CD8-positive, alpha-beta memory T cell (primary cell): ENCODE measurements around the gene CTDSPL. TPM values are rescaled to one million over a fixed set of nuclear protein-coding genes. Genes with fewer than 3 reads are reported as not detected.

Source experiments
- CTCF ChIA-PET: fragments of 350-600 bp; sonication (Branson Sonifier 250); formaldehyde crosslinking; loops from one replicate; lab custom pipeline; 2021; ENCODE audit warnings: antibody characterized with exemption; lab: Charles Lee
- POLR2A ChIA-PET: fragments of 350-600 bp; sonication (Branson Sonifier 250); formaldehyde crosslinking; loops from one replicate; lab custom pipeline; 2021; ENCODE audit warnings: antibody characterized with exemption; lab: Charles Lee
- DNase-seq, 5 donors: peaks; one replicate each; pipeline versions ENCODE4 v3.0.0 to v3.0.0-alpha.2; 2020 to 2022; ENCODE audit warnings: mixed read lengths in 1 of 5
- H3K27ac ChIP-seq: one replicate; pipeline ENCODE4 v1.7.0; 2013; ENCODE audit warnings: low read depth, mild to moderate bottlenecking, low read length, moderate library complexity
- H3K27me3 ChIP-seq: 2 replicates; pipeline ENCODE4 v1.7.0; 2013; ENCODE audit warnings: low read length, mild to moderate bottlenecking; ENCODE audit not compliant: insufficient read depth, poor library complexity, severe bottlenecking
- H3K36me3 ChIP-seq: 2 replicates; pipeline ENCODE4 v1.7.0; 2013; ENCODE audit warnings: mild to moderate bottlenecking, low read length, moderate library complexity; ENCODE audit not compliant: insufficient read depth
- H3K4me1 ChIP-seq: 2 replicates; pipeline ENCODE4 v1.7.0; 2013; ENCODE audit warnings: mild to moderate bottlenecking, low read length, moderate library complexity; ENCODE audit not compliant: insufficient read depth
- H3K4me3 ChIP-seq: 2 replicates; pipeline ENCODE4 v1.7.0; 2013; ENCODE audit warnings: mild to moderate bottlenecking, low read length
- H3K9me3 ChIP-seq: 2 replicates; pipeline ENCODE4 v1.7.0; 2013; ENCODE audit warnings: mild to moderate bottlenecking, low read length
- H3K27ac Mint-ChIP-seq, 8 donors: one replicate each; pipeline ENCODE4 v1.8.0; 2020 to 2021; ENCODE audit warnings: mixed read lengths in 8 of 8, mild to moderate bottlenecking in 6 of 8, inconsistent platforms in 3 of 8, moderate library complexity in 3 of 8
- H3K27me3 Mint-ChIP-seq, 2 donors: one replicate each; pipeline ENCODE4 v1.8.0; 2020 to 2021; ENCODE audit warnings: mixed read lengths in 2 of 2, mild to moderate bottlenecking in 1 of 2, moderate library complexity in 1 of 2
- H3K36me3 Mint-ChIP-seq, 3 donors: one replicate each; pipeline ENCODE4 v1.8.0; 2020 to 2021; ENCODE audit warnings: mixed read lengths in 3 of 3, inconsistent platforms in 1 of 3, mild to moderate bottlenecking in 1 of 3
- H3K4me1 Mint-ChIP-seq, 3 donors: one replicate each; pipeline ENCODE4 v1.8.0; 2020 to 2021; ENCODE audit warnings: mixed read lengths in 3 of 3, inconsistent platforms in 1 of 3, mild to moderate bottlenecking in 1 of 3
- H3K4me3 Mint-ChIP-seq, 7 donors: one replicate each; pipeline ENCODE4 v1.8.0; 2020 to 2021; ENCODE audit warnings: mixed read lengths in 7 of 7, mild to moderate bottlenecking in 6 of 7, moderate library complexity in 4 of 7, inconsistent platforms in 2 of 7
- H3K9me3 Mint-ChIP-seq, 5 donors: one replicate each; pipeline ENCODE4 v1.8.0; 2020 to 2022; ENCODE audit warnings: mixed read lengths in 5 of 5, mild to moderate bottlenecking in 3 of 5, moderate library complexity in 2 of 5, inconsistent platforms in 1 of 5
- polyA plus RNA-seq: library from polyadenylated mRNA; unstranded; fragments of 300-500 nt; fragmentation: Illumina TruSeq; gene quantifications from one replicate; pipeline ENCODE4 v1.2.3, GENCODE V29; 2021
- total RNA-seq, 2 experiments: library from RNA; stranded (reverse); gene quantifications; one replicate each; pipeline ENCODE4 v1.2.3, GENCODE V29; 2021

Gene CTDSPL
- total and polyA plus RNA-seq, 3 experiments from 2014 or later = 0.74 to 0.84 TPM; not detected in 1

- H3K27ac Mint-ChIP-seq = peak overlapping the region in 4 of 8 donors; percentile 15 to 47 (median 22)
- no peaks in the 10 kb centered on the region for H3K9me3 ChIP-seq
- ChIA-PET POLR2A (no interaction called here), CTCF (interaction anchor here (1.1 to 2.0 kb wide), 2 partner anchors 10 to 19 kb away, joined by 3 to 6 read pairs; no protein-coding TSS in a partner anchor)
- H3K4me1 ChIP-seq = peaks cover 25% of the 10 kb centered on the region
- H3K9me3 Mint-ChIP-seq = no peaks in the 10 kb centered on the region
- no peaks in the 10 kb centered on the region for H3K36me3 ChIP-seq
- H3K27ac ChIP-seq = no peak overlapping the region
- peak overlapping the region; percentile 25 for H3K4me3 ChIP-seq
- H3K27me3 Mint-ChIP-seq = no peaks in the 10 kb centered on the region
- no peaks in the 10 kb centered on the region for H3K27me3 ChIP-seq
- H3K4me1 Mint-ChIP-seq = peaks cover 9 to 12% (median 11%) of the 10 kb centered on the region in 3 donors
- no peak for DNase-seq
- no peak overlapping the region for H3K4me3 Mint-ChIP-seq
- H3K36me3 Mint-ChIP-seq = no peaks in the 10 kb centered on the region
These were observed 94.4 kb downstream of the CTDSPL start for GRCh38 chr3:37955918-37956707.

GRCh38 chr3:37956723-37957538, 95.3 kb downstream of the CTDSPL start:
- H3K4me3 Mint-ChIP-seq = peak overlapping the region in 1 of 7 donors; percentile 8
- peak in 1 of 5 donors; percentile 12 for DNase-seq
- no peaks in the 10 kb centered on the region for H3K36me3 Mint-ChIP-seq
- Histone ChIP-seq H3K27me3 (no peaks in the 10 kb centered on the region), H3K4me3 (peak overlapping the region; percentile 25), H3K4me1 (peaks cover 25% of the 10 kb centered on the region), H3K36me3 (no peaks in the 10 kb centered on the region), H3K9me3 (no peaks in the 10 kb centered on the region), H3K27ac (no peak overlapping the region)
- H3K27me3 Mint-ChIP-seq = no peaks in the 10 kb centered on the region
- H3K27ac Mint-ChIP-seq = peak overlapping the region in 7 of 8 donors; percentile 18 to 88 (median 77)
- no peaks in the 10 kb centered on the region for H3K9me3 Mint-ChIP-seq
- POLR2A ChIA-PET = no interaction called here
- H3K4me1 Mint-ChIP-seq = peaks cover 9 to 12% (median 11%) of the 10 kb centered on the region in 3 donors
- CTCF ChIA-PET = interaction anchor here (1.1 to 2.0 kb wide), 4 partner anchors 9 to 390 kb away, joined by 3 to 6 read pairs (median 4); partner anchors contain the start of gene XYLB

GRCh38 chr3:37957539-37957936, 95.9 kb downstream of the CTDSPL start:
- no peak for DNase-seq
- no peaks in the 10 kb centered on the region for H3K36me3 ChIP-seq
- H3K4me3 Mint-ChIP-seq = no peak overlapping the region
- POLR2A ChIA-PET = no interaction called here
- no peaks in the 10 kb centered on the region for H3K36me3 Mint-ChIP-seq
- peaks cover 25% of the 10 kb centered on the region for H3K4me1 ChIP-seq
- H3K9me3 Mint-ChIP-seq = no peaks in the 10 kb centered on the region
- no peaks in the 10 kb centered on the region for H3K27me3 Mint-ChIP-seq
- H3K4me3 ChIP-seq = no peak overlapping the region
- H3K27me3 ChIP-seq = no peaks in the 10 kb centered on the region
- H3K4me1 Mint-ChIP-seq = peaks cover 9 to 12% (median 11%) of the 10 kb centered on the region in 3 donors
- H3K9me3 ChIP-seq = no peaks in the 10 kb centered on the region
- no peak overlapping the region for H3K27ac ChIP-seq
- CTCF ChIA-PET = interaction anchor here (1.9 to 2.0 kb wide), 2 partner anchors 10 to 389 kb away, joined by 4 read pairs; partner anchors contain the start of gene XYLB
- peak overlapping the region in 7 of 8 donors; percentile 47 to 92 (median 83) for H3K27ac Mint-ChIP-seq

GRCh38 chr3:37961622-37962431, 100.1 kb downstream of the CTDSPL start:
- Mint-ChIP-seq H3K27ac (peak overlapping the region in 2 of 8 donors; percentile 17 to 28), H3K27me3 (no peaks in the 10 kb centered on the region), H3K9me3 (no peaks in the 10 kb centered on the region), H3K4me3 (no peak overlapping the region), H3K4me1 (peaks cover 5 to 9% (median 8%) of the 10 kb centered on the region in 3 donors), H3K36me3 (no peaks in the 10 kb centered on the region)
- Histone ChIP-seq H3K27me3 (no peaks in the 10 kb centered on the region), H3K36me3 (no peaks in the 10 kb centered on the region), H3K9me3 (no peaks in the 10 kb centered on the region), H3K4me1 (peaks cover 11% of the 10 kb centered on the region), H3K27ac (no peak overlapping the region), H3K4me3 (no peak overlapping the region)
- ChIA-PET POLR2A (no interaction called here), CTCF (interaction anchor here (1.6 to 2.4 kb wide), 2 partner anchors 13 to 106 kb away, joined by 4 to 10 read pairs; no protein-coding TSS in a partner anchor)
- no peak for DNase-seq

- Mint-ChIP-seq H3K36me3 (no peaks in the 10 kb centered on the region), H3K4me1 (no peaks in the 10 kb centered on the region)
- POLR2A ChIA-PET = no interaction called here
These were observed 101.3 kb downstream of the CTDSPL start for GRCh38 chr3:37963016-37963415.

GRCh38 chr3:37963635-37964034, 102.0 kb downstream of the CTDSPL start:
- no peaks in the 10 kb centered on the region for H3K36me3 Mint-ChIP-seq
- H3K4me1 Mint-ChIP-seq = no peaks in the 10 kb centered on the region
- ChIA-PET CTCF (interaction anchor here (3.6 kb wide), 1 partner anchor 11 kb away, joined by 17 read pairs; no protein-coding TSS in a partner anchor), POLR2A (interaction anchor here (0.6 kb wide), 1 partner anchor 174 kb away, joined by 4 read pairs; no protein-coding TSS in a partner anchor)
- no peak for DNase-seq
- H3K27me3 ChIP-seq = no peaks in the 10 kb centered on the region
- H3K9me3 ChIP-seq = no peaks in the 10 kb centered on the region
- no peak overlapping the region for H3K27ac ChIP-seq
- no peaks in the 10 kb centered on the region for H3K9me3 Mint-ChIP-seq
- peaks cover 0 to 4% of the 10 kb centered on the region in 2 donors for H3K27me3 Mint-ChIP-seq
- H3K36me3 ChIP-seq = no peaks in the 10 kb centered on the region
- no peaks in the 10 kb centered on the region for H3K4me1 ChIP-seq
- H3K27ac Mint-ChIP-seq = no peak overlapping the region
- H3K4me3 ChIP-seq = no peak overlapping the region
- no peak overlapping the region for H3K4me3 Mint-ChIP-seq

More at GRCh38 chr3:37963016-37963415, 101.3 kb downstream of the CTDSPL start:
- Histone ChIP-seq H3K27me3 (no peaks in the 10 kb centered on the region), H3K27ac (no peak overlapping the region), H3K4me1 (no peaks in the 10 kb centered on the region), H3K36me3 (no peaks in the 10 kb centered on the region), H3K9me3 (no peaks in the 10 kb centered on the region), H3K4me3 (no peak overlapping the region)
- CTCF ChIA-PET = interaction anchor here (2.4 kb wide), 1 partner anchor 11 kb away, joined by 10 read pairs; no protein-coding TSS in a partner anchor
- no peak overlapping the region for H3K4me3 Mint-ChIP-seq
- no peak overlapping the region for H3K27ac Mint-ChIP-seq
- DNase-seq = no peak
- H3K9me3 Mint-ChIP-seq = no peaks in the 10 kb centered on the region
- H3K27me3 Mint-ChIP-seq = no peaks in the 10 kb centered on the region

GRCh38 chr3:37964146-37964545, 102.5 kb downstream of the CTDSPL start:
- CTCF ChIA-PET = interaction anchor here (3.6 kb wide), 1 partner anchor 10 kb away, joined by 17 read pairs; no protein-coding TSS in a partner anchor
- Histone ChIP-seq H3K9me3 (no peaks in the 10 kb centered on the region), H3K27me3 (no peaks in the 10 kb centered on the region), H3K4me3 (no peak overlapping the region), H3K36me3 (no peaks in the 10 kb centered on the region), H3K27ac (no peak overlapping the region), H3K4me1 (no peaks in the 10 kb centered on the region)
- no peaks in the 10 kb centered on the region for H3K4me1 Mint-ChIP-seq
- H3K9me3 Mint-ChIP-seq = no peaks in the 10 kb centered on the region
- H3K27me3 Mint-ChIP-seq = peaks cover 0 to 5% of the 10 kb centered on the region in 2 donors
- POLR2A ChIA-PET = interaction anchor here (0.6 kb wide), 1 partner anchor 173 kb away, joined by 4 read pairs; no protein-coding TSS in a partner anchor
- H3K36me3 Mint-ChIP-seq = no peaks in the 10 kb centered on the region
- no peak overlapping the region for H3K4me3 Mint-ChIP-seq
- H3K27ac Mint-ChIP-seq = no peak overlapping the region
- no peak for DNase-seq
